ENCODE measurements around the gene PARM1.

GRCh38 chr4:74975848-74976824 is 43.2 kb downstream of the PARM1 start:
- TF ChIP-seq POLR2A (IDR thresholded peaks at IDR 0.05) (no peak), CTCF (IDR thresholded peaks at IDR 0.05) (no peak)

Data from Peyer's patch (tissue), 4 donors.